ENCODE data around the gene CSHL1. TPM values are rescaled to one million over a fixed set of nuclear protein-coding genes. Genes with fewer than 3 reads are reported as not detected.
"Not testable (repeated sequence)": the region's sequence is repeated elsewhere in the genome, so short reads cannot be mapped to it uniquely, and the experiment has no call there.

Gene CSHL1
- total RNA-seq, 1 donor from 2014 or later = not detected

- Mint-ChIP-seq H3K4me3 (ENCODE audit: unreplicated experiment) (no peak overlapping the region), H3K9me3 (ENCODE audit: low read depth) (no peaks in the 10 kb centered on the region), H3K27me3 (ENCODE audit: low read depth) (no peaks in the 10 kb centered on the region), H3K4me1 (ENCODE audit: low read depth) (no peaks in the 10 kb centered on the region), H3K36me3 (ENCODE audit: low read depth) (no peaks in the 10 kb centered on the region), H3K27ac (ENCODE audit: unreplicated experiment) (no peak overlapping the region)
- no peak for DNase-seq (ENCODE audit: low spot score)
- no peak for TF ChIP-seq CTCF (IDR thresholded peaks at IDR 0.05)
Observed at GRCh38 chr17:63928966-63929695, 18.1 kb upstream of the CSHL1 start.

GRCh38 chr17:63928172-63928666 is 17.2 kb upstream of the CSHL1 start:
- no peak overlapping the region for H3K27ac Mint-ChIP-seq (ENCODE audit: unreplicated experiment)
- DNase-seq (ENCODE audit: low spot score) = no peak
- H3K4me3 Mint-ChIP-seq (ENCODE audit: unreplicated experiment) = no peak overlapping the region
- no peaks in the 10 kb centered on the region for H3K27me3 Mint-ChIP-seq (ENCODE audit: low read depth)
- H3K4me1 Mint-ChIP-seq (ENCODE audit: low read depth) = no peaks in the 10 kb centered on the region
- no peaks in the 10 kb centered on the region for H3K36me3 Mint-ChIP-seq (ENCODE audit: low read depth)
- no peaks in the 10 kb centered on the region for H3K9me3 Mint-ChIP-seq (ENCODE audit: low read depth)
- TF ChIP-seq CTCF (IDR thresholded peaks at IDR 0.05) = no peak

- Mint-ChIP-seq H3K27me3 (ENCODE audit: low read depth) (no peaks in the 10 kb centered on the region), H3K4me3 (ENCODE audit: unreplicated experiment) (no peak overlapping the region), H3K36me3 (ENCODE audit: low read depth) (no peaks in the 10 kb centered on the region), H3K27ac (ENCODE audit: unreplicated experiment) (no peak overlapping the region), H3K4me1 (ENCODE audit: low read depth) (no peaks in the 10 kb centered on the region), H3K9me3 (ENCODE audit: low read depth) (no peaks in the 10 kb centered on the region)
- TF ChIP-seq CTCF (IDR thresholded peaks at IDR 0.05) = no peak
- DNase-seq (ENCODE audit: low spot score) = peak; percentile 43
Observed at GRCh38 chr17:63927464-63928171, 16.6 kb upstream of the CSHL1 start.

- DNase-seq (ENCODE audit: low spot score) = no peak
- Mint-ChIP-seq H3K4me1 (ENCODE audit: low read depth) (no peaks in the 10 kb centered on the region), H3K4me3 (ENCODE audit: unreplicated experiment) (no peak overlapping the region), H3K27me3 (ENCODE audit: low read depth) (peaks cover 3% of the 10 kb centered on the region), H3K9me3 (ENCODE audit: low read depth) (no peaks in the 10 kb centered on the region), H3K27ac (ENCODE audit: unreplicated experiment) (no peak overlapping the region), H3K36me3 (ENCODE audit: low read depth) (no peaks in the 10 kb centered on the region)
- TF ChIP-seq CTCF (IDR thresholded peaks at IDR 0.05) = no peak
Observed at GRCh38 chr17:63926164-63926563, 15.1 kb upstream of the CSHL1 start.

- no peak for TF ChIP-seq CTCF (IDR thresholded peaks at IDR 0.05)
- DNase-seq (ENCODE audit: low spot score) = peak; percentile 22
- Mint-ChIP-seq H3K4me3 (ENCODE audit: unreplicated experiment) (no peak overlapping the region), H3K27me3 (ENCODE audit: low read depth) (peaks cover 3% of the 10 kb centered on the region), H3K27ac (ENCODE audit: unreplicated experiment) (no peak overlapping the region), H3K36me3 (ENCODE audit: low read depth) (no peaks in the 10 kb centered on the region), H3K9me3 (ENCODE audit: low read depth) (no peaks in the 10 kb centered on the region), H3K4me1 (ENCODE audit: low read depth) (no peaks in the 10 kb centered on the region)
Observed at GRCh38 chr17:63925615-63926014, 14.6 kb upstream of the CSHL1 start.

GRCh38 chr17:63922402-63922801 is 11.3 kb upstream of the CSHL1 start:
- H3K9me3 Mint-ChIP-seq (ENCODE audit: low read depth); H3K4me3 Mint-ChIP-seq (ENCODE audit: unreplicated experiment); H3K4me1 Mint-ChIP-seq (ENCODE audit: low read depth); H3K27ac Mint-ChIP-seq (ENCODE audit: unreplicated experiment); H3K36me3 Mint-ChIP-seq (ENCODE audit: low read depth): not testable (repeated sequence)
- DNase-seq (ENCODE audit: low spot score) = peak; percentile 2
- H3K27me3 Mint-ChIP-seq (ENCODE audit: low read depth) = peaks cover 19% of the 10 kb centered on the region

- not testable (repeated sequence) for H3K4me3 Mint-ChIP-seq (ENCODE audit: unreplicated experiment); H3K27ac Mint-ChIP-seq (ENCODE audit: unreplicated experiment); H3K9me3 Mint-ChIP-seq (ENCODE audit: low read depth); H3K4me1 Mint-ChIP-seq (ENCODE audit: low read depth); H3K36me3 Mint-ChIP-seq (ENCODE audit: low read depth)
- peaks cover 31% of the 10 kb centered on the region for H3K27me3 Mint-ChIP-seq (ENCODE audit: low read depth)
- DNase-seq (ENCODE audit: low spot score) = peak; percentile 34
Observed at GRCh38 chr17:63920779-63921178, 9.7 kb upstream of the CSHL1 start.

- not testable (repeated sequence) for H3K36me3 Mint-ChIP-seq (ENCODE audit: low read depth); H3K9me3 Mint-ChIP-seq (ENCODE audit: low read depth); H3K4me3 Mint-ChIP-seq (ENCODE audit: unreplicated experiment); H3K27ac Mint-ChIP-seq (ENCODE audit: unreplicated experiment); H3K4me1 Mint-ChIP-seq (ENCODE audit: low read depth)
- peaks cover 35% of the 10 kb centered on the region for H3K27me3 Mint-ChIP-seq (ENCODE audit: low read depth)
- DNase-seq (ENCODE audit: low spot score) = peak; percentile 4
Observed at GRCh38 chr17:63920050-63920449, 9.0 kb upstream of the CSHL1 start.
